OCI-LY3 (cell line): ENCODE results near the gene CERKL.

ENCODE experiments used
- EZH2phosphoT487 ChIP-seq: fragments of 200-600 bp; shearing (Covaris generic); IDR thresholded peaks from 2 replicates; pipeline ENCODE4 v1.6.1; 2018; ENCODE audit warnings: antibody characterized with exemption, mixed run types, low read depth
- TF ChIP-seq, protein P1 (sequence below): fragments of 200-600, 300-600 bp; sonication (generic); IDR thresholded peaks from 2 replicates; pipeline ENCODE4 v1.5.1; 2014; ENCODE audit warnings: antibody characterized with exemption, low read length, low read depth

DNA sequence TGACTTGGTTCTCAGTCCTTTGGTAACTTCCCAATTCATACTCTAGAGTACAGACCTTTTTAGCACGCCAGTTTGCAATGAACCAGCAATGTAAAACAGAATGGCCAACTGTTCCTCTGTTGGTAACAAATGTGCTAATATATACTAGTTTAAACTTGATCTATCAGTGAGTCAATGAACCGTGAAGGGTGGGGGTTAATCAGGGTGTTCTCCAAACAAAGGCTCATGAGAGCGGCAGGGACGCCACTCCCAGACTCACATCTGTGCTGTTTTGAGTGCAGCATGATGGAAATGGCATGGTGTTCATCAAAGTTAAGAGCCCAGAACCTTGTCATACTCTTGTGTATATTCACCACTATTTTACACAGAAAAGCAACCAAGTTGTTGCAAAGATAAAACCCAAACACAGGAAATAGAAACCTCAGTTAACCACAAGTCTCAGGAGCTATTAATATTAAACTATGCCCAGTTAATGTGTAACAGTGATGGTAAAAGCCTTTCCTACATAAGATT, 70.3 kb downstream of the CERKL start:
- TF ChIP-seq, protein P1, sequence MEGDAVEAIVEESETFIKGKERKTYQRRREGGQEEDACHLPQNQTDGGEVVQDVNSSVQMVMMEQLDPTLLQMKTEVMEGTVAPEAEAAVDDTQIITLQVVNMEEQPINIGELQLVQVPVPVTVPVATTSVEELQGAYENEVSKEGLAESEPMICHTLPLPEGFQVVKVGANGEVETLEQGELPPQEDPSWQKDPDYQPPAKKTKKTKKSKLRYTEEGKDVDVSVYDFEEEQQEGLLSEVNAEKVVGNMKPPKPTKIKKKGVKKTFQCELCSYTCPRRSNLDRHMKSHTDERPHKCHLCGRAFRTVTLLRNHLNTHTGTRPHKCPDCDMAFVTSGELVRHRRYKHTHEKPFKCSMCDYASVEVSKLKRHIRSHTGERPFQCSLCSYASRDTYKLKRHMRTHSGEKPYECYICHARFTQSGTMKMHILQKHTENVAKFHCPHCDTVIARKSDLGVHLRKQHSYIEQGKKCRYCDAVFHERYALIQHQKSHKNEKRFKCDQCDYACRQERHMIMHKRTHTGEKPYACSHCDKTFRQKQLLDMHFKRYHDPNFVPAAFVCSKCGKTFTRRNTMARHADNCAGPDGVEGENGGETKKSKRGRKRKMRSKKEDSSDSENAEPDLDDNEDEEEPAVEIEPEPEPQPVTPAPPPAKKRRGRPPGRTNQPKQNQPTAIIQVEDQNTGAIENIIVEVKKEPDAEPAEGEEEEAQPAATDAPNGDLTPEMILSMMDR = no peak
- no peak for TF ChIP-seq EZH2phosphoT487
